Retinal pigment epithelial cell (primary cell): ENCODE measurements around the gene PFKFB4.

Source experiments
- DNase-seq: peaks from one replicate; pipeline ENCODE4 v3.0.0-alpha.2; 2010; ENCODE audit warnings: low read depth
- H3K4me3 ChIP-seq: 2 replicates; pipeline ENCODE4 v1.5.1; 2011; ENCODE audit warnings: mild to moderate bottlenecking, low read length, control low read depth, moderate library complexity
- CTCF ChIP-seq: conservative IDR thresholded peaks from 2 replicates; pipeline ENCODE4 v1.5.1; 2011; ENCODE audit warnings: low read depth, low read length, control low read depth, inconsistent platforms

Gene PFKFB4

GRCh38 chr3:48556796-48557626 lies at the start of gene PFKFB4:
TSS of gene PFKFB4 (minus strand) at chr3:48556803. CDS start at chr3:48556777, 26 bp downstream.
- no peak for TF ChIP-seq CTCF
- peak; percentile 97 for DNase-seq
- peak within 1 kb of the TSS; percentile 80 for H3K4me3 ChIP-seq

GRCh38 chr3:48601622-48601994 lies 45.0 kb upstream of the PFKFB4 start:
- TF ChIP-seq CTCF = no peak
- H3K4me3 ChIP-seq = no peak overlapping the region
- DNase-seq = no peak

GRCh38 chr3:48600711-48601621 lies 44.4 kb upstream of the PFKFB4 start:
- TF ChIP-seq CTCF = no peak
- no peak overlapping the region for H3K4me3 ChIP-seq

GRCh38 chr3:48599509-48600285 lies 43.1 kb upstream of the PFKFB4 start:
- no peak overlapping the region for H3K4me3 ChIP-seq
- DNase-seq = no peak
- TF ChIP-seq CTCF = no peak

More at GRCh38 chr3:48600711-48601621, 44.4 kb upstream of the PFKFB4 start:
- no peak for DNase-seq

- no peak for TF ChIP-seq CTCF
- no peak overlapping the region for H3K4me3 ChIP-seq
- DNase-seq = no peak
These were observed 42.5 kb upstream of the PFKFB4 start for GRCh38 chr3:48599077-48599501.

- no peak for DNase-seq
- no peak for TF ChIP-seq CTCF
- H3K4me3 ChIP-seq = no peak overlapping the region
These were observed 41.9 kb upstream of the PFKFB4 start for GRCh38 chr3:48598323-48599076.
